Measurements from ENCODE around the gene ZNF25.
"Not testable (repeated sequence)": the region's sequence is repeated elsewhere in the genome, so short reads cannot be mapped to it uniquely, and the experiment has no call there.

The ZNF25 gene

GRCh38 chr10:37952043-37952755 is 24.2 kb downstream of the ZNF25 start:
- no peak overlapping the region for H3K27ac ChIP-seq
- H3K4me3 ChIP-seq: no peak overlapping the region

- no peak overlapping the region for H3K4me3 ChIP-seq
- no peak overlapping the region for H3K27ac ChIP-seq
These were observed 28.2 kb downstream of the ZNF25 start for GRCh38 chr10:37948210-37948609.

GRCh38 chr10:37947526-37947925 is 28.9 kb downstream of the ZNF25 start:
- Histone ChIP-seq H3K4me3 (no peak overlapping the region), H3K27ac (no peak overlapping the region)

- Histone ChIP-seq H3K4me3 (no peak overlapping the region), H3K27ac (no peak overlapping the region)
These were observed 38.6 kb downstream of the ZNF25 start for GRCh38 chr10:37937864-37938263.

GRCh38 chr10:37934791-37935190 is 41.7 kb downstream of the ZNF25 start:
- no peak overlapping the region for H3K4me3 ChIP-seq
- no peak overlapping the region for H3K27ac ChIP-seq

- Histone ChIP-seq H3K4me3 (no peak overlapping the region), H3K27ac (no peak overlapping the region)
These were observed 46.0 kb downstream of the ZNF25 start for GRCh38 chr10:37930423-37930822.

GRCh38 chr10:37908165-37908564 is 68.3 kb downstream of the ZNF25 start:
- H3K27ac ChIP-seq, H3K4me3 ChIP-seq: not testable (repeated sequence)

GRCh38 chr10:37906382-37906781 is 70.1 kb downstream of the ZNF25 start:
- no peak overlapping the region for H3K27ac ChIP-seq

More at GRCh38 chr10:37906382-37906781, 70.1 kb downstream of the ZNF25 start:
- H3K4me3 ChIP-seq: no peak overlapping the region

Measured in skin epidermis (tissue), 12 donors.